Measurements from ENCODE around the gene APOO.

The APOO gene

DNA sequence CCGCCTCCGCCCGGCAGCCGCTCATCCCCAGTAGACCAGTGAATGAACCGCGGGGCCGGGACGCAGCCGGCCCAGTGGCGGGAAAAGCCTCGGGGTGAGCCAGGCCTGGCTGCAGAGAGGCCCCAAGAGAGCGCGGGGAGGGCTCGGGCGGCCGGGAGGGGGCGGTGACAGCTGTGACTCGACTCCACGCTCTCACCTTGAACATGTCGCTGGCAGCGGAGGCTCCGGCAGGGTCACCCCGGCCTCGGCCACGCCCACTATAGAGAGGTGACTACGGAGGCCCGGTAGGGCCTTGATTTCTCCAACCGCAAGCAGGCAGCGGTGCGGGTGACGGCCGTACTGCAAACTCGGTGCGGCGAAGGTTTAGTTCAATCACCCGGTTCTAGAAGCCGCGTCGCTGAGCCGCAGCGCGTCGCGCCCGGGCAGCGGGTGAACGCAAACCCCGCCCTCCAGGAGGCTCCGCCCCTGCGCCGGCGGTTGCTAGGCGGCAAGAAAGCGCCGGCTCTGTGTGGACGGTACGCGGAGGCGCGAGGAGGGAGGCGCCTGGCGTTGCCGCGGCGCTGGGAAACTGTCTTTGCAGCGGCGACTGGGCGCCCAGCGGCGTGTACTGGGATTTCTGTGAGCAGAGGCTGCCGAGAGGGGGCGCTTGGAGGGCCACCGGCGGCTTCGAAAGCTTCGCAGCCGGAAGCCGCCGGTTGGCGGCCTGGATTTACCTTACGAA lies at the start of gene APOO, which contains the start of gene CXorf58:
TSS of gene APOO (minus strand) at position 441 of the 721 bp plus-strand sequence. CDS start at position 205, 236 bp downstream.
TSS of gene CXorf58 (plus strand) at position 509 of the 721 bp plus-strand sequence. CDS start 2,297 bp downstream, outside the sequence.
- peak; percentile 74 to 88 (median 86) for DNase-seq

DNA sequence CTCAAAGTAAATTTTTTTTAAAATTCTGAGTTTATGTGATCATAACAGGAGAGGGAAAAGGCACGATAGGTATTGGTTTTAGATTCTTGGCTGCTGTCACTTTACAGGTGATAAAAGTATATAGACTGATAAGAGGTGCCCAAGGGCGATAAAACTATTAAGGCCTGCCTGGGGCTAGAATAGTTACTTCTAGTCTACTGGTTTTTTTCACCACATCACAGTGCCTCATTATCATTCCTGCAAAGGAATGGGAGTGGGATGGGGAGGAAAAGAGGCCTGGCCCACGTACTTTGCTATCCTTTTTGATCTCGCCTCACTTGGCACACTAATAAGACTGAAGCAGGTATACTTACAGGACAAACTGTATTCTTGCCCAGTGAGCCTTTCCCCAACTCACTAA lies 46.7 kb upstream of the APOO start:
- no peak for DNase-seq

DNA sequence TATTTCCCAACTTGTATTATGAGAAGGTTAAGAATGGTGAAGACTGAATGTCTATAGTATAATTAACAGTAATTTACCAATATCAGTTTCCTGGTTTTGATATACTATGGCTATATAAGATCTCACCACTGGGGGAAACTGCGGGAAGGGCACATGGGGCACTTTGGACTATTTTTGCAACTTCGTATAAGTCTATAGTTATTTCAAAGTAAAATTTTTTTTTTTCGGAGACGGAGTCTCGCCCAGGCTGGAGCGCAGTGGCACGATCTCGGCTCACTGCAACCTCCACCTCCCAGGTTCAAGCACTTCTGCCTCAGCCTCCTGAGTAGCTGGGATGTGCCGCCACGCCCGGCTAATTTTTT lies 46.2 kb upstream of the APOO start:
- no peak for DNase-seq

DNA sequence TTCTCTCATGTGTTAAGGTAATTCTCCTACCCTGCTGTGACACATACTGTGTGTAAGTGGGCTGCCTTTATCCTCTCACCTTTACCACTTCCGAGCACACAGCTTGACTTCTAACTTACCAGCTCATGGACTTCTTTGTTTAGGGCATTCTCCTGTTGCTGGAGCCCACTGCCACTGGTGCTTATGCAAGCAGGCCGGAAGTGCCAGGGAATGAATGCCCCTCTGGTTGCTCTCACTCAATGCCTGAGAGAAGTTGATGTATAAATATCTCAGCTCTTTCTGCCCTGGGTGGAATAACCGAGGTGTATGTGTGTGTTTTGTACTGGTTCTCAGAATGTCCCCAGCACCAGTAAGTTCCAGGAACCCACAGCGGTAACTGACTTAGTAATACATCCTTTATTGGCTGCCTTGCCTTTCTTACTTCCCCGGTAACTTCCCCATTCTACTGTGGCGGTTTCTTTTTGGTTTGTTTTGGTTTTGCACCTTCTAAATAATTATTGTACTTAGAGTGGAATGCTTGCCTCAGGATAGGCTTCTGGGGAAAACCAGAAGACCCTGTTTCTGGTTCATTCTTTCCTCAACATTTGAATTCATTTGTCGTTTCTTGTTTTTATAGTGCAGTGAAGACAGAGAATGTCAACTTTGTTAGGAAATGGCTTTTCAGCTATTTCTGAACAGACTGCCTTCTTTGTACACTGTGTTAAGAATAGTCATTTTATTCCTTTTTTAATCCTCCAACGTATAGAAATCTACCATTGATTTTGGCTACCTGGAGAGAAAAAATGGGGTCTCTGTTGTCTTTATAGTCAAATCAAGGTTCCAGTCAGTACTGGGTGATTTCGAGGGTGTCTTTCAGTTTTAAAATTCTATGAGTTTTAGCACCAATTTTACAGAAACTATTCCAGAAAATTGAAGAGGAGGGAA lies 45.5 kb upstream of the APOO start:
- peak in 1 of 4 experiments; percentile 0 for DNase-seq

DNA sequence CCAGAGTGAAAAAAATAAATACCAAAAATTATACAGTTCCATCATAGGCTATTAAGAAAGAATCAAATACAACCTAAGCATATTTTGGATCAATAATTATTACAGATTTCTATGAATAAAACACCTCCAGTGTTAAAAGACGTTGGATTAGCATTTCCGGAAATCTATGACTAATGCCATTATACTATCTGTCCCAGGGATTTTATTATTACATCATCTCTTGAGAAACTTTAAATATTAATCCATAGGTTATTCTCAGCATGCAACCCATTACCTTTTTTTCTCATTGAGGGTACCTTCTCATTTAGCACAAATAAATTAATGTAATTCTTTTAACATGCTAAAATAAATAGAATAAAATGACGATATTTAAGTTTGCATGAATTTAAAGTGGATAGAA lies 44.7 kb upstream of the APOO start:
- DNase-seq, result no peak

DNA sequence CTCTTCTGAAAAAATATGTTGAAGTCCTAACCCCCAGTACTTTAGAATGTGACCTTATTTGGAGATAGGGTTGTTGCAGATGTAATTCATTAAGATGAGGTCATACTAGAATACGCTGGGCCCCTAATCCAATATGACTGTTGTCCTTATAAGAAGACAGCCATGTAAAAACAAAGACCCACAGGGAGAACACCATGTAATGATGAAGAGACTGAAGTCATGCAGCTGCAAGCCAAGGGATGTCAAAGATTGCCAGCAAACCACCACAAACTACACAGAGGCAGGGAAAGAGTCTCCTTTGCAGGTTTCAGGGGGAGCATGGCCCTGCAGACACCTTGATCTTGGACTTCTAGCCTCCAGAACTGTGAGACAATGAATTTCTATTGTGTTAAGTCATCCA lies 37.5 kb upstream of the APOO start:
- no peak for DNase-seq

DNA sequence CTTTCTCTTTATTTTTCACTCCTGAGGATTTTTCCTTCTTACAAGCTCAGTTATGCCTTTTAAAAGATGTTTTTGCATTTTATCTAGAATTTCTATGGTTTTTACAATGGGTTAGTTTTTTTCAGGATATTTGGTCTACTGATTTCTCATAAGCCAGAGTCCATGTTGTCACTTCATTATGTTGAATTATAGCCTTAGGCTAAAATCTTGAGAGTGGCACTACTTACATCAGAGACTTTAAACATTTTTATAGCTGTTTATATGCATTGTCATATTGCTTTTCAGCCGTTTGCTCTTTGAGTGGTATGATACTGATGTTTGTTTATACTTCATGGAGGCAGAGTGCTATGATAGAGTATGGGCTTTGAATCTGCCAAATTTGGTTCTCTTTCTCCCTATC lies 36.5 kb upstream of the APOO start:
- no peak for DNase-seq

DNA sequence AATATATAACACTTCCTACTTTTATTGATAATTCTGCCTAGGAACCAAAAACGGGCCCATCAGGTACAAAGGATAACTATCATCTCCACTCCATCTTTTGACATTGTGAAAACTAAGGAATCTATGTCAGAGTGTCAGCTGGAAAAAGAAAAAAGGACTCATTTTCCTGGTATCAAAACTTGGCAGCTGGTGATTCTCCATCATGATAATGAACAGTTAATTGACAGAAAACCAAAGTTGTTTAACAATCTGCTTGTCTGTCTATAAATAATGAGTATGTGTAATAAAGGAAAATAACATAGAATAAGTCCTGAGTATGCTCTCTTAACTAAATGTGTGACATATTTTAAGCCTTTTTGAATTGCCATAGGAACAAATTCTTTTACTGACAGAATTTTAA lies 31.5 kb upstream of the APOO start:
- DNase-seq, result no peak

DNA sequence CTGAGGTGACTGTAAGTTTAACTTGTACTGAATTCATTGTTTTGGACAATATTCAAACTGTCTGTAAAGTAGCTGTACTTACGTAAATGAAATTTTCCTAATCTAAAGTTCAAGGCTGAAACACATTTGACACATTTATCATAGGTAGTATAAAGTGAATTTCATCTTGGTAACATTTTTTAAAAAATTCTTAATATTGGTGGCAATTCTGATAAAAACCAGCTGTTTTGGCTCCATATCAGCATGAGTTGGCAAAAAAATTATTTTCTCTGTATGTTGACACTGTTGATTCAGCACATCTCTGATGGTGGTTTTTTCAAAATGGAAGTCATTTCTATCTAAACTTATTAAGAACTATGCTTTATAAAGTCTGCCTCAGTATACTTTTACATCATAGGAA lies 31.0 kb upstream of the APOO start:
- DNase-seq, result no peak

DNA sequence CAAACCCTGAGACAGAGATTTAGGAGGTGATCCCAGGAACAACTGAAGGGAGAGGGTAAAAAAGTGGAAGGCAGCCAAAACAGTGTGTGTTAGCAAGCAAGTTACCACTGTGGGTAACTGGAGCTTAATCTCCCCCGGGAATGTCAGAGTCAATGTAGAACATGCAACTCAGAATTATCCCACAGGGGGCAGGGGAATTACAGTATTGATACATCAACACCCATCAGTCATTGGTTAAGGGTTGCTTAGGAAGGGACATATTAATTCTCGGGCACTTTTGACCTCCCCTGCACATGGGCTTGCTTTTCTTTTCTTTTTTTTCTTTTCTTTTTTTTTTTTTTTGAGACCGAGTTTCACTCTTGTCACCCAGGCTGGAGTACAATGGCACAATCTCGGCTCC lies 29.4 kb upstream of the APOO start:
- DNase-seq, result no peak

DNA sequence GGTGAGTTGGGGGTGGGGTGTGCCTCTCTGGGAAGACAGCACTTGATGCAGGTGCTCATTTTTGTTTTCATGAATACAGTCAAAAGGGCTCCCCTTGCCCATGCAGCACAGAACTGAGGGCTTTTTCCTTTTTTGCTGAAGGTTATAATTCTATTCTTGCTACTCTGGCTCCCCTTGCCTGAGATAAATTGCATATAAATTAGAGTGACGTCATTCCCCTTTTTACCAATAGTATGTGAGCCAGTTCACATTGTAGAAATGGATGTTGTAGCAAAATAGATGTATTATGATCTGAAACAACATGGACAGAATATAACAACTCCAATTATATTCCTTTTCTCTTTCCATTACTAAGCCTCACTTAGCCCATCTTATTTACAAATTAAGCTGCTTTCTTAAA lies 28.4 kb upstream of the APOO start:
- no peak for DNase-seq

DNA sequence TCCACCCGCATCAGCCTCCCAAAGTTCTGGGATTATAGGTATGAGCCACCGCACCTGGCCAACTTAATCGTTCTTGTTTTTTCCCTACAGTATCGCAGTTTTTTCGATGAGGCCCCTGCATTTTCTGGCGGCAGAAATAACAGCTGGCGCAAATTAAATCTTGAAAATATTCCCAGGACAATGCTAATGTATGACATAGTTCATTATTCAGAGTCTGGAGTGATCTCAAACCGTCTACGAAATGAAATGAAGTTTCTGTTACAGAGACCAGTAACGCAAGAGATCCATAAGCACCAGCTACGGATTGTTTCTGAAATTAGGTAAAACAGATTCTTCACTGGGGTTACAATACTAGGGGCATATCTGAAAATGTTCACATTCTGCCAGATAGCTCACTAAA lies 27.4 kb upstream of the APOO start:
- DNase-seq, result no peak

DNA sequence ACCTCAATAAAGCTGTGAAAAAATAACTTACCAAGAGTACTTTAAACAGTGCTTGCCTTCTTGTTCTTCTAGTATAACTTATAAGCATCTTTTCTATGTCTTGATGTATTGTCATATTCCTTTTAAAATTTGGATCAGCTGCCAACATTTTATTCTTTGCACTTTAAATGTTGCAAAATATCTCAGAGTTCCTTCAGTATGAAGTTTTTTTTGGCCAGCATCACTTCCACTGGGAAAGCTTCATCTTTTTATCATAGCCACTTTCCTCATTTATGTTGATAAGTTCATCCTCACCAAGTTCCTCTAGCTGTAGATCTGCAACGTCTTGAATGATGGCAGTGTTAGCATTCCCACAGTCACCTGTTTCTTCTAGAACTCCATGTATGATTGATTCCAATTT lies 24.3 kb upstream of the APOO start:
- DNase-seq, result no peak

DNA sequence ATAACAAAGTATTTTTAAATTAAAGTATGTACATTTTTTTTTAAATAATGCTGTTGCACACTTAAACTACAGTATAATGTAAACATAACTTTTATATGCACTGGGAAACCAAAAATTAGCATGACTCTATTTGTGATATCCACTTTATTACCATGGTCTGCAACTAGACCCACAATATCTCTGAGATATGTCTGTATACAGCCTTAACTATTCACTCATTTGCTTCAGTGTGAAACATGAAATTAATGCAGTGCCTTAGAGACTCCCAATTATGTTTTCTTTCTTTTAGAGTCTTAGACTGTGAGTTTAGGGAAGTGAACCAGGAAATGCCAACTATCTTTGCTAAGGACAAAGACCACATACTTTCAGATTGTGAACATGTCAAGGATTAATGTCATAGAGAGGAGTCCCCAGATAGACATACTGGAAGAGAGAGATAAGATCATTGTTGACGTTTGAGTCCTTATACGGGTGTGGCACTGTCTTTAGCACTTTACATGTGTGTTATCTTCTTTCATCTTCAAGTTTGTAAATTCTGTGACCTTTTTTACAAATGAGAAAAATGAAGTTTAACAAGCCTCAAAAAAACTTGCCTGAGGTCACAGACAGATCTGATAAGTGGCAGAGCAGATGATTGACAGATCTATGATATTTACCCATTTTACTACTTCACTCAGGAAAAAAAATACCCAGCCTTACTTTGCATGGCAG lies 23.3 kb upstream of the APOO start:
- DNase-seq, result no peak

DNA sequence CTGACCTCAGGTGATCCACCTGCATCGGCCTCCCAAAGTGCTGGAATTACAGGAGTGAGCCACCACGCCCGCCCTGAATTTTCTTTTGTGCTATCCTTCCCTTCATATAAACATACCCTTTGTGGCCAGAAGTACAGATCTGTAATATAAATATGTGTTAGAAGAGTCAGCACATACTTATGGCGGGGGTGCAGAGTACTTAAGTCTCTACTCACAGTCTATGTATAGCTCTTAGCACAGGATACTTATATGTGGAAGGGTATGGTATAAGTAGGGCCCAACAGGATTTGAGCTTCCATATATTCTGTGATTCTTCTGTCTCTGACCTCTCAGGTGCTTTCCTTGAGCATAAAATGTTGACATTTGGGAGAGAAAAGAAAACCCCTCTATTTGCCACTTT lies 18.3 kb upstream of the APOO start:
- DNase-seq, result no peak

DNA sequence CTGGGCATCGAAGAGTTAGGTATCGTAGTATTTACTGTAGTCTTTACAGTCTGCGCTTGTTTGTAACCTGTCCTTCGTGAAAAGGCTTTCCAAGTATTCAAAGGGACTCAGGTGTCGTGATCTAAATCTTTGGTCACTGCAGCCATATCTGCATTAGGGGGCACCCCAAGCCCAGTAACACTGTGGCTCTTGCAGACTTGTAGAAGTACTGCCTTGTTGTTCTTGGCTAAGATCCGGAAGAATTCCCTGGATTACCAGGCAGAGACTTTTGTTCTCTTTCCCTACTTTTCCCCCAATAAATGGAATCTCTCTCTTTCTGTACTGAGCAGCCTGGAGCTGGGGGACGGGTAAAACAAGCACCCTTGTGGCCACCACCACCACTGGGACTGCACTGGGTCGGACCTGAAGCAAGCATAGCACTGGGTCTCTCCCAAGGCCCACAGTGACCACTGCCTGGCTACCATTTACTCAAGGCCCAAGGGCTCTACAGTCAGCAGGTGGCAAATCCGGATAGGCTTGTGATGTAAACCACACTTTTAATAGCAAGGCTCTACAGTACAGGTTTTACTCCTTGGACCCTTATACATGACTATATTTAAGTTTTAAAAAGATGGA lies 12.1 kb upstream of the APOO start:
- DNase-seq, result no peak

DNA sequence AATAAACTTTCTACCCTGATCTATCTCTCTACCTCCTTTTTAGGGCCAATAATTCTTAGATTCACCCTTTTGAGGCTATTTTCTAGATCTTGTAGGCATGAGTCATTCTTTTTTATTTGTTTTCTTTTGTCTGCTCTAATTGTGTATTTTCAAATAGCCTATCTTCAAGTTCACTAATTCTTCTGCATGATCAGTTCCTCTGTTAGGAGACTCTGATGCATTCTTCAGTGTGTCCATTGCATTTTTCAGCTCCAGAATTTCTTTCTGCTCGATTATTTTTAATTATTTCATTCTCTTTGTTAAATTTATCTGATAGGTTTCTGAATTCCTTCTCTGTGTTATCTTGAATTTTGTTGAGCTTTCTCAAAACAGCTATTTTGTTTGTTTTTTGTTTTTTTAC lies 11.4 kb upstream of the APOO start:
- no peak for DNase-seq

DNA sequence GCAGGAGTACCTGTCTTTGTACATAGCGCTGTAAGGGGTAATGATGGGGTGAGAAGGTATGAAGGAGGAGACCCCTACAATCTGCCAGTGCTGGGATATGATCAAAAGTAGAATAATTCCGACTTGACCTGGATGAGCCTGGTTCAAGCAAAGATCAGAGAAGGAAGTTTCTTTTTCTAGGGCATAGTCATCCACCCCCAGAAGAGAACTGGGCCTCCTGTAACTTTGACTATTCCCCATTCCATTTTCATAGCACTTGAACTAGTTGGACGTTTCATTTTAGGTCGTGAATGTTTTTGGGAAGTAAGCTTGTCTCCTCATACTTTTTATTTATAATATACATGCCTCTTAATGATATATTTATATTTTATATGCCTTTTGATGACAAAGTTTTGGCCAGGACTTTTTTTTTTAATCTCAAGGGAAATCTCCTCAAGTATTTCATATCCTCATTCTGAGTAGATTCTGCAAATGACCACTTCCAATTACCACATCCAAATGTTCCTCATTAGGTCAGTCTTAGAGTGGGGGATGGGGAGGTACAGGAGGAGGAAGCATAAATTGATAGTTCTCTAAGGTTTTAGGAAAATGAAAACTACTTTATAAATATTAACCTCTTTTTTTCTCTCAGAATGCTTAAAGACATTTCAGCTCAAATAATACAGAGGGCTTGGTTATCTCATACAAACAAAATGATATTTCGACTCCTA lies 3.5 kb upstream of the APOO start:
- DNase-seq, result no peak

DNA sequence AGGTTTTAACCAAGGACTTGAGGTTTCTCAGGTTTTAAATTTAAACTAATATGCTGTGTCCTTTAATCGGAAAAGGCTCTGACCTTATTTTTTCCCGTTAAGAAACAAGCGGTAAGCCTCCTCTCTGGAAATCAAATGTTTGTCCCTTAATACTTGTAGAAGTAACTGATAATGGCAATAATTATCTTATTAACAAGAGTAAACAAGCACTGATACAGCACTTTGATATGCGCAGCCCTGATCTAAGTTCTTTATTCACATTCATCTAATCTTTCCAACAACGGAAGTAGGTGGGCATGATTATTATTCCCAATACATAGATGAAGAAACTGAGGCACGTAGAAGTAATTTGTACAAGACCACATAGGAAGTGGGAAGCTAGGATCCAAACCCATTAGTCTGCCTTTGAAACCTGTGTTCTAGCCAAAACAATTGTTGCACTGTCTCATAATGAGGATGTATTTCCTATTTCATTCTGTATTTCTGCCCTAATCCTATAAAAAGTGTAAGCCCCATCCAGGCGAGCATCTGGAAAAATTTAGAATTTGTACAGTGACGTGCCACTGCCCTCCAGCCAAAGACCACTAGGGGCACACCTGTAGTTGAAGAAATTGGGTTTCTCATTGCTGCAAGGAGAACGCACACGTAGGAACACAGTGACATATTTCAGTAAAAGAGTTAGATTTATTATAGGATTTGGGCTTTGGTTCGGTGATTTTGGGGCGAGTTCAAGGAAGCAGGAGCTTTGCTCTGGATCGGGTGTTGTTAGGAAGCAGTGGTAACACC lies 674 bp upstream of the APOO start:
- DNase-seq, result no peak

DNA sequence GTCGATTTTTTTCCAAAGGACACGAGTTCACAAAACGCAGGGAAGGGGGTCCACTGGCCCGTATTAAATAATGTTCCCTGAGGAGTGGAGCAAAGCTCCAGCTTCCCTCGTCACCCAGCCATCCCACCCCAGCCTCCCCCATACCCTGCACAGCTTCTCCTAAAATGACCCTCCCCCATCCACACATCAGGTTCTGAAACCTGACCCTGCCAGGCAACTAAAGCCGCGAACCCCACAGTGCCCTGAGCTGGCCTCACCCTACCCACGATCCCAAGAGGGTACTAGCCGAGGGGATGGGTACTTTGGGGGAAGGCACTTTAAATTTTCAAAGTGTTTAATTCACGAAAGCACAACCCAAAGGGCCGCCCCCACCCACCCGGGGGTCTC lies 634 bp downstream of the APOO start:
- no peak for DNase-seq

DNA sequence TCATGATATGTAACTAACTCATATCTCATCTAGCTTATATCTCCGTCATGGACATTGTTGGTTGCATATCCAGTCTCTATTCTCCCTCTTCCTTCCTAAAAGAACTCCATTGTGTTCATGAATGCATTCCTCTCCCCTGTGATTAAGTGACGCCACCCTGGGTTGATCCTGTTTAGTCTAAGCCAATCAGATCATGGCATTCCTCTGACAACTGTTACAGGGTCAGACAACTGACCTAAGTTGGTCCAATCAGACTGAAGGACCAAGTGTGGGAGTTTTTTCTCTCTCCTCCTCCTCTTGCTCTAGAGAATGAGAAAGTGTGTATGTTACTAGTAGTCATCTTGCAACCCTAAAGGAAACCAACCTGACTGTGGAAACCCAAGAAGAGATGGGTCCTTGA lies 3.6 kb downstream of the APOO start:
- DNase-seq, result no peak

DNA sequence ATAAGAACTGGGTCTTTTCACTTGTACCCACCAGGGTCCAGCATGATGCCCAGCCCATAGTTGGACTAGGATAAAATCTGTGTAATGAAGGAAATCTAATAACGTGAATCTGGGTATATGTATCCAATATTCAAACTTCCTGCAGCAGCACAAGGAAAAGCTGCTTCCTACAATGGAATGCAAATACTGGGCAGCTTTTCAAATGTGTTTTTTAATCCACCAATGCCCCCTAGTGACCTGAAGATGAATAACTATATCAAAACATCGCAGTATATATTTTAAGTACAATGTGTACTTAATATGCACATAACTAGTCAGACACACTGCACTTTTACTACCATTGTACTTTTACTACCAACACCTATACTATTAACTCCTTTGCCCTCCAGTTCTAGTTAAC lies 5.3 kb downstream of the APOO start:
- DNase-seq, result no peak

Data from activated naive CD4-positive, alpha-beta T cell (primary cell).